GM19324 (cell line): ENCODE results near the gene CYLC2.

ENCODE experiments used
- ATAC-seq: cut with Tn5 transposase; IDR thresholded peaks from one replicate; pipeline ENCODE4 v1.9.1; 2021; ENCODE audit warnings: mild to moderate bottlenecking, moderate library complexity; ENCODE audit not compliant: unreplicated experiment, low FRiP score

CYLC2 gene, protein sequence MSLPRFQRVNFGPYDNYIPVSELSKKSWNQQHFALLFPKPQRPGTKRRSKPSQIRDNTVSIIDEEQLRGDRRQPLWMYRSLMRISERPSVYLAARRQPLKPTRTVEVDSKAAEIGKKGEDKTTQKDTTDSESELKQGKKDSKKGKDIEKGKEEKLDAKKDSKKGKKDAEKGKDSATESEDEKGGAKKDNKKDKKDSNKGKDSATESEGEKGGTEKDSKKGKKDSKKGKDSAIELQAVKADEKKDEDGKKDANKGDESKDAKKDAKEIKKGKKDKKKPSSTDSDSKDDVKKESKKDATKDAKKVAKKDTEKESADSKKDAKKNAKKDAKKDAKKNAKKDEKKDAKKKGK

DNA sequence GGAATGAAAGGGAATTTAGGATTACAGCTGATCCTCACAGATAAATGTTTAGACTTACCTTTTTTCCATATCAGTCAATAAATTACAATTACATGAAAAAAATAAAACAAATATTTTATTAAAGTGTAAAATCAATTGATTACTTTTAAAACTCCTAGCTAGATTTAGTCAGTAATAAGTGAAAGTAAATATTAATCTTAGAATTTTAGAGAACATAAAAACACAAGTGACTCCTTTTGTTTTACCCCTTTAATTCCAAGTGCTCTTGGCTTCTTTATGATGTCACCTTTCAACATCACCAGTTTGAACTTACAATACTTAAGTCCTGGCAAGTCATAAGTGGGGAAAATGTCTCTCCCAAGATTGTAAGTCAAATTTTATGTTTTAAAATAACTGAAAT lies at the start of gene CYLC2:
TSS of gene CYLC2 (plus strand) at position 301 of the 400 bp plus-strand sequence. CDS start at position 349, 48 bp downstream.
- no peak for ATAC-seq

DNA sequence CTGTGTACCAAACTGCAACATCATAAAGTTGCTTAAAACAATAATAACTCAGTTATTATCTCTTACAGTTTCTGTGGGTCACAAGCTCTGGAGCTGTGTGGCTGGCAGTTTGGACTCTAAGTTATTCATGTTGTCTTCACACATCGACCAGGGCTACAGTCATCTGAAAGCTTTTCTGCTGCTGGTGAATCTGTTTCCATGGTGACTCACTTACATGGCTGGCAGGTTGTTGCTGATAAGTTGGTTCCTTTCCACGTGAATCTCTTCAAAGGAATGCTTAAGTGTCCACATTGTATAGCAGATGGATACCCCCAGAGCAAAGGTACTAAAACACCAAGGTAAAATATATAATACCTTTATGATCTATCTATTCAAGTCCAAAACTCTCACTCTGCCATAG lies 44.8 kb upstream of the CYLC2 start:
- ATAC-seq = no peak

DNA sequence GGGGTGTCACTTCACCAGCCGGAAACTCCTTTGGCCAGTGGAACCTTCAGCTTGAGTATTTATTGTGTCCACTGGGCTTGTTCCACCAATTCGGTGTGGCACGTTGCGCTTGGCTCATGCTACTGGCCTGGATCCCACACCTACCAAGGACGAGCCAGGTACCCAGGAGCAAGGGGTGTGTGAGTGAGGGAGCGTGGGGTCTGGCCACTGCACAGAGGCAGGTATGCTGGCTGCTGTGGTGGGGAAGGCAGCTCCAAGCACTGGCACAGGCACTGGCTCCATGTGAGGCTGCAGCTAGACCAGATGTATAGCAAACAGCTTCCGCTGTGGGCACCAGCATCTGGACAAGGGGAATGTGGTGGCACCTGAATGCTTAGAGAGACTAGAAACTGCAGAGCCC lies 28.1 kb upstream of the CYLC2 start:
- ATAC-seq = no peak

DNA sequence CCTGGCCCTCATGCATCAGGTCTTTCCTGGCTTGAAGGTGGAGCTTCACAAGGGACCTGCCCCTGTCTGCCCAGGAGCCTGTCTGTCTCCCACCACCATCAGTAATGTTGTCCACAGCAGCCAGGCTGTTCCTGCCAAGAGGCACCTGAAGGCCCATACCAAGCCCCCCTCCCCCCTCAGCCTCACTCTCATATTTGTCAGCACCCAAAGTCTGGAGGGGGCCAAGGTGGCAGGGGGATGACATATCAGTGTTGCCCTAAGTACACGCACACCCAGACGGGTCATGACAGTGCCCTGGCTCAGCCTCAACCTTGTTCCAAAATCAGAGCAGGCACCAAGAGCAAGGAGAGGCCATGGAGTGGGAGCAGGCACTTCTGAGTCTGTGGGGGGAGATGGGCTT lies 27.2 kb upstream of the CYLC2 start:
- ATAC-seq = no peak

DNA sequence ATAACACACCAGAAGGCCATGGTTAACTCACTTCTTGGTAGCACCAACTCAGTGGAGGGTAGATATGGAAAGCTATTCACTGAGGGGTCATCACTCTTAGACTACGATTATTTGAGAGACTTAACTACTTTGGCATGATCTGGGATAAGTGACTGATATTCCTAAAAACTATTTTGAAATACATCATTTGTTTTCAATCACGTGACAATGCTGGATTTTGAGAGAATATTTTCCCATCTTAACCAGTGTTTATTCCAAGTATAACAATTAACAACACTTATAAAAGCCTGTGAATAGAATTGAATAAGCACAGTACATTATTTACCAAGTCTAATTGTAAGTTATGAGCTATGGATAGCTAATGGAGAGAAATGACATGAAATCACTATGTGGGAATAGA lies 22.4 kb upstream of the CYLC2 start:
- no peak for ATAC-seq

DNA sequence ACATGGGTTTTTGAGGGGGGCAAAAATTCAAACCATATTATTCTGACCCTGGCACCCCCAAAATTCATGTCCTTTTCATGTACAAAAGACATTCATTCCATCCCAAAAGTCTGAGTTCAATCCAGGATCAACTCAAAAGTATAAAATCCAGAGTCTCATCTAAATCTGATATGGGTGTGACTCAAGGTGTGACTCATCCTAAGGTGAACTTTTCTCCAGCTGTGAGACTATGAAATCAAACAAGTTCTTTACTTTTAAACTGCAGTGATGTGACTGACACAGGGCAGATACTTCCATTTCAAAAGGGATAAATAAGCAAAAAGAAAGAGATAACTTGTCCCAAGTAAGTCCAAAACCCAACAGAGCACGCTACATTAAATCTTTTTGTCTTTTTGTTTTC lies 20.6 kb upstream of the CYLC2 start:
- no peak for ATAC-seq

DNA sequence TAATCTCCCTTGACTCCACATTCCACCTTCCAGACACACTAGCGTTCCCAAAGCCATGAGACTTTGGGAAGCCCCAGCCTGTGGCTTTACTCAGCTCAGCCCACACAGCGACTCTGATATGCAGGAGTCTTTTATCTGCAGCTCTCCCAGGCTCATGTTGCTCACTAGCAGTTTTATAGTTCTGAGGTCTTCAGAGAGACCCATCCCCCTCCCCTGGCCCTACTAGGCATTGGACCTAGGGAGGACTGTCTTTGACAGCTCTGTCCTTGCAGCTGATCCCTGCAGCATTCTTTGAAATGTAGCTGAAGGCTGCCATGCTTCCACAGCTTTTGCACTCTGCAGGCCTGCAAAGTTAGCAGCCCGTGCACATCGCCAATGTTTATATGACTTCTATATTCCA lies 19.9 kb upstream of the CYLC2 start:
- no peak for ATAC-seq

DNA sequence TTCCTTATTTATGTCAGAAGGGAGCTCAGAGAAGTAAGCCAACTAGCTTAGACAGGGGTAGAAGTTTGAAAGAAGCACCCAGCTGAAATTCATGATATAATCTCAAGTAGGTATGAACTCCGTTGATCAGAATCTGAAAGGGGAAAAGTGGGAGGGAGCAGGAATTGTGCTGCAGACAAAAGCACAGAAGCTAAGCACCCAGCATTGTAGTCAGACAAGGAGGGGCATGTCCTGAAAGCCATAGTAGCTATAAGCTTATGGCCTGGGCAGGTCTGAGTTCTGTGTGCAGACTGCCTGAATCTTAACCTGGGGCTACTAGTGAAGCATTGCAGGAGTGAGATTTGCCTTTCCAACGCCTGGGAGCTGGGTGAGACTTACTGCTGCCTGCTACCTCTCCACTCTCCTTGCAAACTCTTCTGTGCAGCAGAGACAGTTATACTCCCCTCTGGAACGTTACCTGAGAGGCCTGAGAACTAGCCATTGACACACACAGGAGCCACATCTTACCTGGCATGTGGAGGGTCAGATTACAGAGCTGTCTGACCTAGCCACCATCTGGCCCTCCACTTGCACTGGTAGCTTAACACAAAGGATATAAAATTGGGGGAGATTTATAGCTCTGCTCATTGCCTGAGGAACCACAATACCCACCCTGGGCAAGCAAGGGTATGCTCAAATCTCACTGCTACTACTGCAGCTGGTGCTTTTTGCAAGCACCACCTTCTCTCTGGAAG lies 9.8 kb upstream of the CYLC2 start:
- ATAC-seq = no peak

DNA sequence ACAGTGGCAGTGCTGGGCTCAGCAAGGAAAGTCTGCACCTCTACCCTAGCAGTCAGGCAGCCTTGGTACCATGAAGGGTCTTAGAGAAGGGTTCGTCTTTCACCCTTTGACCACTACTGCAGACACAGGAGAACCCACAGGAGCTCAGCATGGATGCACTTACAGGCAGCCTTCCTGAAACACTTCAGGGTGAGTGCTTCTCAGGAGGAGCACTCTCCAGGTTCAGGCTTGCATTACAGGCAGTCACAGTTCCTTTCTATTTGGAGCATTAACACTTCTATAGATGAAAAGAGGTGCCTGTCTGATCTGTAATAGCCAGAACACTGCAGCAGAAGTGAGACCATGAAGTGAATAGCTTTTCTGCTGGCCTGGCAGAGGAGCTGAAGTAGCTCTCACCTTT lies 8.7 kb upstream of the CYLC2 start:
- no peak for ATAC-seq

DNA sequence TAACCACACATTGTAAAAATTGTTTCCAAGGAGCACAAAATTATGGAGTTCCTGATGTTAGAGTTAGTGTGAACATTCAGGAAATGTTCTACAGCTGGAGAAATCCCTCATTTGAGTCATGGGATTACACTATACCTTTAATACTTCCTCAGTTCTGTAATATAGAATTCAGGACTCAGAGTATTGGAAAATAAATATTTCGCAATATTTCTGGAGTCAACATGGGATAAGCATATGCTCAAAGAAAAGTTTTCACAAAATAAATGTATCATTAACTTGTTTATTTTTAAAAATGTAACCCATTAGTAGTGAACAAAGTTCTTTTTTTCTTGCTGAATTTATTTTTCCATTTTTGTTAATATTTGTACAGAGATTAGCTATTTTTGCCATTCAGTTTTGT lies 8.6 kb downstream of the CYLC2 start:
- no peak for ATAC-seq

DNA sequence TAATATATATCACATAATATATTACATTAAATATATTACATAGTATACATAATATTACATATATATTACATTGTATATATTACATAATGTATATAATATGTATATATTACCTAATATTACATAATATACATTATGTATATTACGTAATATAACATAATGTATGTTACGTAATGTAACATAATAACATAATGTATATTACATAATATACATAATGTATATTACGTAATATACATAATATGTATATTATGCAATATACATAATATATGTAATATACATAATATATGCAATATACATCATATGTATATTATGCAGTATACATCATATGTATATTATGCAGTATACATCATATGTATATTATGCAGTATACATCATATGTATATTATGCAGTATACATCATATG lies 19.1 kb downstream of the CYLC2 start:
- no peak for ATAC-seq

DNA sequence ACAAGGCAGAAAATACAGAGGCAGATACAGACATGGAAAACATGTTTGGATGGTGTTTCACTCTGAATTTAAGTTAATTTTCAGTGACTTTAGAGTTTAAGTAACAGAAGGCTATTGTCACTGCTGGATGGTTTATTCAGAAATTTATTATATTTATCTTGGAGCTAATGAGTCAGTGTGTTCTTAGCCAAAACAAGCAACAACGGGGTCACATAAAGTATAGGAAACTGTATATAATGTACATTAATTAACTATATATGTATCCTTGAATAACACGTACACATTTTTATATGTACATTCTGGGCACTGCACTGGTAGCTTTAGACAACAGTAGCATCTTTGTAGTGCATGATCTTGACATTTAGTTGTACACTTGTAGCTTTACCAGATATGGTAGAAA lies 30.7 kb downstream of the CYLC2 start:
- no peak for ATAC-seq

DNA sequence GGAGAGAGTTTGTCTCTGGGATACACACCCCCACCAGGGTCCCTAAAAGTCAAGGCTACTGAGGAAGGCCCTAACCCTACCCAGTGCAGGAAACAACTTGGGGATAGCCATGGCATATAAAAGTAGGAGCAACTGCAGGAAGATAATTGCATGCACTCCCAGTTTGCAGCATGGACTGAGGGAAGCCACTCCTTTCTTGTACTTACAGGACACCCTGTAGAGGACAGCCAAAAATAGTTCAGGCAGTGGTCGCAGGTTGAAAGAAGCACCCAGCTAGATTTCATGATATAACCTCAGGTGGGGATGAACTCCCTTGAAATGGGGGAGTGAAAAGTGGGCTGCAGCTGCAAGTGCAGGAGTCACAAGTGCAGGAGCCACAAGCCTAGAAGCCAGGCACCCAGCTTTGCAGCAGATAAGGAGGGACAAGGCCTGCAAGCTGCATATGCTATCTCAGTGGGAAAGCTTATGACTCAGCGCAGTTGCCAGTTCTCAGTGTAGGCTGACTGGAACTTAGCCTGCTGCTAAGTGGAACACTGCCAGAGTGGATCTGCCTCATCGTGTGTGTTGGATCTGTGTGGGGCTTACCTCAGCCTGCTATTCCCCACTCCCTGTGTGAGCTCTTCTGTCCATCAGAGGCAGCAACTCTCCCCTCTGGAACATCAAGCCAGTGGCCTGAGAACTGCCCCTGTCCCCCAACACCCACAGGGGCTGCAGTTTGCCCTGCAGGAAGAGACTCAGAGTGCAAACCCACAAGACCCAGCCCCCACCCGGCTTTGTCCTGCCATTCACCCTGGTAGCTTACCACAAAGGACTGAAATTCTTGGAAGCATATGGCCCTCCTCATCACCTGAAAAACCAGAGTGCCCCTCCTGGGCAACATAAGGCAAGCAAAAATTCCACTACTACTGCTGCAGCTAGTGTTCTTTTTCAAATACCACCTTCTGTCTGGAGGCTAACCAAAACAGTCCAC lies 42.7 kb downstream of the CYLC2 start:
- ATAC-seq = no peak

DNA sequence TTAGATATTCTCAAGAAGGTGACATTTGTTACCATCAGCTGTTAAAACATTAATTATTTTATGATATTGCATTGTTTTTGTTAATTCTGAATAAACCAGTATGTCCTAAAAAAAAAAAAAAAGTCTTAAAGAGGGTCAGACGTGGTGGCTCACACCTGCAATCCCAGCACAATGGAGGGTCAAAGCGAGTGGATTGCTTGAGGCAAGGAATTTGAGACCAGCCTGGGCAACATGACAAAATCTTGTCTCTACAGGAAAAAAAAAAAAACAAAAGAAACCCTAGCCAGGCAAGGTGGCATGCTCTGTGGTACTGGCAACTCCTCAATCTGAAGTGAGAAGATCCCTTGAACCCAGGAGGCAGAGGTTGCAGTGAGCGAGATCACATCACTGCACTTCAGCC lies 46.8 kb downstream of the CYLC2 start:
- ATAC-seq = no peak
